OCI-M2 (cell line): ENCODE results near the gene SLC25A33.
"Not testable (repeated sequence)": the region's sequence is repeated elsewhere in the genome, so short reads cannot be mapped to it uniquely, and the experiment has no call there.

Source experiments
- DNase-seq: peaks from one replicate; lab custom pipeline; 2025; ENCODE audit not compliant: unreplicated experiment; lab: John Stamatoyannopoulos, UW

SLC25A33 gene

GRCh38 chr1:9538669-9539164 is 548 bp upstream of the SLC25A33 start:
- DNase-seq = no peak

- no peak for DNase-seq
These were observed 725 bp downstream of the SLC25A33 start for GRCh38 chr1:9539829-9540550.

- DNase-seq = no peak
These were observed 3.2 kb downstream of the SLC25A33 start for GRCh38 chr1:9542430-9542829.

- DNase-seq = no peak
These were observed 5.7 kb downstream of the SLC25A33 start for GRCh38 chr1:9544926-9545325.

GRCh38 chr1:9549955-9550546 is 10.8 kb downstream of the SLC25A33 start:
- no peak for DNase-seq

GRCh38 chr1:9551984-9552383 is 12.7 kb downstream of the SLC25A33 start:
- no peak for DNase-seq

GRCh38 chr1:9553736-9554144 is 14.5 kb downstream of the SLC25A33 start:
- DNase-seq = no peak

- no peak for DNase-seq
These were observed 16.7 kb downstream of the SLC25A33 start for GRCh38 chr1:9555942-9556341.

GRCh38 chr1:9557624-9558023 is 18.4 kb downstream of the SLC25A33 start:
- no peak for DNase-seq

- DNase-seq = no peak
These were observed 19.1 kb downstream of the SLC25A33 start for GRCh38 chr1:9558271-9558945.

GRCh38 chr1:9558946-9559545 is 19.8 kb downstream of the SLC25A33 start:
- DNase-seq = no peak

- no peak for DNase-seq
These were observed 20.4 kb downstream of the SLC25A33 start for GRCh38 chr1:9559673-9560072.

GRCh38 chr1:9560090-9560489 is 20.8 kb downstream of the SLC25A33 start:
- DNase-seq = not testable (repeated sequence)

GRCh38 chr1:9561429-9561828 is 22.2 kb downstream of the SLC25A33 start:
- no peak for DNase-seq

- DNase-seq = no peak
These were observed 30.0 kb downstream of the SLC25A33 start for GRCh38 chr1:9569267-9569666.

GRCh38 chr1:9570886-9571529 is 31.7 kb downstream of the SLC25A33 start:
- DNase-seq = not testable (repeated sequence)

- no peak for DNase-seq
These were observed 34.5 kb downstream of the SLC25A33 start for GRCh38 chr1:9573723-9574122.

- no peak for DNase-seq
These were observed 36.2 kb downstream of the SLC25A33 start for GRCh38 chr1:9575486-9575885.

GRCh38 chr1:9576903-9577302 is 37.6 kb downstream of the SLC25A33 start:
- no peak for DNase-seq

- no peak for DNase-seq
These were observed 38.2 kb downstream of the SLC25A33 start for GRCh38 chr1:9577423-9577822.

- no peak for DNase-seq
These were observed 41.7 kb downstream of the SLC25A33 start for GRCh38 chr1:9580942-9581341.
